HG03558 (cell line): Measurements from ENCODE around the gene GLI3.

Experiments
- ATAC-seq: cut with Tn5 transposase; IDR thresholded peaks from one replicate; pipeline ENCODE4 v1.9.1; 2021; ENCODE audit warnings: moderate number of reproducible peaks; ENCODE audit not compliant: unreplicated experiment; ENCODE audit errors: extremely low read depth

Gene GLI3

DNA sequence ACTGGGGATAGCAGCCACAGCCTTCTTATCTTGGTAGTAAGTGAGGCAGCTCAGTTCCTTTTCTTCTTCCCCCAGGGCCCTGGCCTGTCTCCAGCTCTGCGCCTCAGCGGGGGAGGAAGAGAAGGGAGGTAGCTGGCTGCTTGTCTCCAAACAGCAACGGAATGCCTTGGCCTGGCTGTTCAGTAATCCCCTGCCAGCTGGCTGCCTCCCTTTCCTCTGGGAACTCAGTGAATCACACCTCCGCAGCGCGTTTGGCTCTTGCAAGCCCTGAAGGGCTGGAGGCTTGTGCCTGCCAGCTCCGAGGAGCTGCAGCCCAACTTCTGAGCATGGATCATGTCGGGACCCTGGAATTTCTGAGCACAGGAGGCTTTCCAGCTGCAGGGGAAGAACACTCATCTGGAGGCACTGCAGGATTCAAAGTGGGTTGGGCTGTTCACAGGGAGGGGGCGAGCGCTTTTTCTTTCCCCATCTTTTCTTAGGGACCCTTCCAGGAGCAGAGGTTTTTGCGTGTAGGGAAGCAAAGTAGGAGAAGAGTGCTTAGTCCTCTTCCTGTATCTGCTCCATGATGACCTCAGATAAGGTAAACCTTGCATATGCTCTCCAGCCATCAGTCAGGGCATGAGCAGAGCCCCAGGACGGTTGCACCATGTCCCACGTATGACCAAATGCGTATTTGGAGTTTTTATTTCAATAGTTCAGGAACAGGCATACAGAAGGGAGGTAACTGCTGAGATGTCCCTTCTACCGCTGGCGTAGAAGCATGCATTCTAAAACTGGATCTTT lies 280.9 kb downstream of the GLI3 start:
- ATAC-seq: no peak

DNA sequence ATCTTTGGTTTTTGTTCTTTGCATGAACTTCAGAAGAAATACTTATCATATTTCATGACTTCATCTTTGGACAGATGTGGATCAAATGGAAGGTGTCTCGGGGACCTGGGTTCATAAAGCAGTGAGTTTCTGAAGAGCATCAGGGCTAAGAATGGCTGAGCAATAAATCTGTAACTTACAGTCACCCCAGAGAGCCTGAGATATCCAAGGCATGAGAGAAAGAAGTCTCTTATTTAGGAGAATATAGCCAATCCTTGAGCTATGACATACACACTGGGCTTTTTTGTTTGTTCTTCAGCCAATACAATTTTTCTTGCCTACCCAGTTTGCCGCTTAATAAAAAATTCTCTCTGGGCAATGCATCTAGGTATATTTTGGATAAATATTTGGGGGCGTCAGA lies 281.6 kb downstream of the GLI3 start:
- no peak for ATAC-seq

GRCh38 chr7:41954976-41955375 lies 282.0 kb downstream of the GLI3 start:
- ATAC-seq: no peak

DNA sequence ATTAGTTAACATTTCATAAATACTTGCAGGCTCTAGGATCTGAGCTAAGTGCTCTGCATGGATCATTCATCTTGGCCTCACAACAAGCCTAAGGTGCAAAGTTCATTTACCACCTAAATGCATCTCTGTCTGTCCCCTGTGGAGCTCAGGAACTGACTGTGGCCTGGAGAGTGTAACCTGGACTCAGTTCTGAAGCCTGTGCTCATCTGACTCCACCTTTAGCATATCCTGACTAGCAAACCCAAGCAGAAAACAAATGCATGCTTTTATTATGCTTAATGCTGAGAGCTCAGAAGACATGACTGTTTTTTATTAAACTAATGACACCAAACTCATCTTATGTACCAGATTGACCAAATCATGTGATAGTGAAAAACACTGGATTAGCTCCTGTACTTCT lies 288.5 kb downstream of the GLI3 start:
- ATAC-seq: no peak

DNA sequence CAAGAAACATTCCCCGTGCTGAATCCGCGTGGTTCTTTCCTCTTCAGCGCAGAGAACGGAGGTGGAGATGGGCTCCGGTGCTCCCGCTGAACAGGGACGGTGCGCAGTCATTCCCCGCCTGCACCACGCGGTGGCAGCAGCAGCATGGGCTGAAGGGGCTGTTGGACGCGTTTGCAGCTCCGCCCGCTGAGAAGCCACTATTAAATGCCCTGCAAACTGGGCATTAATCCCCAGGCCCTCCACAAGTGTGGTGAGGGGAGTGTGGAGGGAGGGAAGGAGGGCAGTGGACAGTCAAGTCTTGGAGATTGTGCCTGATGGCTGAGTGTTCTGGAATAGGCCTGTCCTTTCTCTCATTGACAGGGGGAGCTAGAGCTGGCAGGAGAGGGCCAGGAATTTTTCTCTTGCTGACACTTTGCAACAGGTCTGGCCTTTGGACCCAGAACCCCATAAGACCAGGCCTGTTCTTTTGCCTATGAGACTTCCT lies 293.9 kb downstream of the GLI3 start:
- ATAC-seq: no peak

- ATAC-seq: no peak
These were observed 294.4 kb downstream of the GLI3 start for GRCh38 chr7:41942468-41943093.

- peak; percentile 82 for ATAC-seq
These were observed 296.2 kb downstream of the GLI3 start for GRCh38 chr7:41940760-41941343.

DNA sequence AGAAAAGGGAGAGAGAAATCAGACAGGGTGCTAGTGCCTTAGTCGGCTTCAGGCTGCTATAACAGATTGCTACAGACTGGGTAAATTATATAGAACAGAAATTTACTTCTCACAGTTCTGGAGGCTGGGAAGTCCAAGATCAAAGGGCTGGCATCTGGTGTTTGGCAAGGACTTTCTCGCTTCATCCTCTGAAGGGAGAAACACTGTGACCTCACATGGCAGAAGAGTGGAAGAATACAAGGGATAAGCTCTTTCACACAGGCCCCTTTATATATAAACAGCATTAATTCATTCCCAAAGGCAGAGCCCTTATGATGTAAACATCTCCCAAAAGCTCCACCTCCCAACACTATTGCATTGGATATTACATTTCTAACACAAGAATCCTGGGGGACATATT lies 298.6 kb downstream of the GLI3 start:
- ATAC-seq: no peak

DNA sequence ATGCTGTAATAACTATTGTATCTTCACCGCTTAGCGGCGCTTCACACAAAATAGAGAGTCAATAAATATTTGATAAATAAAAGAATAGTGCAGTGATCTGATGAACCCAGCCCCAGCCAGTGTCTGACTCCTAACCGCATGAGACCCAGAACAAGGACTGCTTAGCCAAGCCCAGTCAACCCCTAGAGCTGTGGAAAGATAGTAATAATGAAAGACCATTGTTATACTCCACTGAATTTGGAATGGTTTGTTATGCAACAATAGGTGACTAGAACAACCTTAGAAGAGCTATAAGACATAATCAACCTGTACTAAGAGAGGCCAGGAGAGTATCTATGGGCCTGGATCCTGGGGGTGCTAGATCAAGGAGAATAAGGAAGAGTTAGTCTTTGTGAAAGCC lies 303.6 kb downstream of the GLI3 start:
- no peak for ATAC-seq

GRCh38 chr7:41931263-41931646 lies 305.8 kb downstream of the GLI3 start:
- ATAC-seq: no peak

DNA sequence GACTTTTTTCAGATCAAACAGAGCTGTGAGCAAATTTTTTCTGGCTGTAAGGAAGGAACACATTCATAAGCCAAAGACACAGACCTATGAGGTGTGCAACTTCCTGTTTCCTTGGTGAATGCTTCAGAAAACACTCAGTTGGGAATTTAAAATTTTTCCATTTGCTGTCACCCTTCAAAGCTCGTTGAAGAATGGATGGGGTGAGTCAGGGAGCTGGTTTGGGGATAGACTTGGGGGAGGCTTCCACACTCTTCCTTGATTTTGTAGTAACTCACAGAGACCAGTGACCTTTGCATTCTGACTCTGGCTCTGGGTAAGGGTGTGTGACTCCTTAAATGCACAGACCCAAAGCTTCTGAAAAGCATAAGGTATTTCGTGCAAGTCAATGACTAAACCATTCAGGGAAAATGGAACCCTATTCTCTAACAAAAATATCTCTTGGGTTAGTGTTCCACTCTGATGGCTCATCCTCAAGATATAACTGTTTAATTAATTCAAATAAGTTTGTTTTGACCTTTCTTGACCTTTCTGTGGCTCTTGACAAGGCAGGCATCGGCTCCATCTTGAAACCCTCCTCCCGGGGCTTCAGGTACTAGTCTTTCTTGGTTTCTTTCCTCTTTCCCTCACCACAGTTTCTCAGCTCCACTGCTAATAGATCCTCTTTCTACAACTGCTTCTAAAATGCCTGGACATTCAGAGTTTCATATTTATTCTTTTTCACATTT lies 306.3 kb downstream of the GLI3 start:
- no peak for ATAC-seq

DNA sequence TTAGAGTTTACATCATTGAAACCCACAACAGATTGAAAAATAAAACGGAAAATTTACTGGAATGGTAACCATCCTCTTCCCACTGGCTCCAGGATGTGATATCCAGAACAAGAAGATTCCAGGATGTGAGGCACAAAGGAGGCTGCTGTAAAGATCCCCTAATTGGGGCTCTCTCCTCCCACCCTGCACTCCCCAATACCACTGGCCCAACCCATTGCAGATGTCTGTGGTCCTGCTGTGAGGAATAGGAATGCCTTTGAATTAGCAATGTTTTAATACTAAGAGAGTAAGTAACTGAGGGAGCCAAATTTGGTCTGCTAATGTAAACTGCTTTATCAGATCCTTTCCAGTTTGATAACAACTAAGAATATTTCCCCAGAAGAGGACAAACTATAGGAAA lies 308.2 kb downstream of the GLI3 start:
- ATAC-seq: no peak

- no peak for ATAC-seq
These were observed 308.8 kb downstream of the GLI3 start for GRCh38 chr7:41928166-41928565.

GRCh38 chr7:41927380-41927779 lies 309.6 kb downstream of the GLI3 start:
- no peak for ATAC-seq

DNA sequence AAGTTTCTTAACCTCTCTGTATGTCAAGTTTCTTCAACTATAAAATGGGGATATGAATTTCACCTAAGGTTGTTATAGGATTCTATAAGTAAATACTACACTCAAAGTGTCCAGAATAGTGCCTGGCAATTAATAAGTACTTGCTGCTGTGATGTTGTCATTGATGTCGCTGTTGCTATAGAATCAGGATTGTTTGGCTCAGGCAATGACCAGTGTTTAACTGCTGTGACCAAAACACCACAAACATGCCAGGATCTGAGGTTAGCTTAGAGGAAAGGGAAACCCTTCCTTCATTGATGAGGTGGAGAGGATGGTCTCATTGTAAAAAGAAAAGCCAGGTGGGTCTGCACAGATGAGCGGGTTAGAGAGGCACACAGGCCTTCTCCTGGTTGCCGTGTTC lies 311.1 kb downstream of the GLI3 start:
- ATAC-seq: no peak

- ATAC-seq: no peak
These were observed 312.2 kb downstream of the GLI3 start for GRCh38 chr7:41924796-41925195.

DNA sequence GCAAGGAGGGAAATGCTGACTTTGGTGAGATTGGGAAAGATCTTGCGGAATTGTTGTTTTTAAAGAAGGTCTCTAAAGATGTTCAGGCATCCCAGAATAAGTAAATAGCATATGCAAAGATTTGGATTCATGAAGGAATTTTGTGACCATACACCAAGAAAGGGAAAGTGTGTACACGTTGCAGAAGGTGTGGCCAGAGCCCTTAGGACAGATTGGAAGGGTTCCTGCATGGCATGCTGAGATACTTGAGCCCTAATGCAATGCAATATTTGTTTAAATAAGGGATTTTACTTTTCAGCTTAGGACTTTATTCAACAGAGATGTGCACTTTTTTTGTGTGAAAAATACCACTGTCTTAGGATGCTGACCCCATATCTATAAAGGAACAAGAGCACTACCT lies 314.6 kb downstream of the GLI3 start:
- no peak for ATAC-seq

DNA sequence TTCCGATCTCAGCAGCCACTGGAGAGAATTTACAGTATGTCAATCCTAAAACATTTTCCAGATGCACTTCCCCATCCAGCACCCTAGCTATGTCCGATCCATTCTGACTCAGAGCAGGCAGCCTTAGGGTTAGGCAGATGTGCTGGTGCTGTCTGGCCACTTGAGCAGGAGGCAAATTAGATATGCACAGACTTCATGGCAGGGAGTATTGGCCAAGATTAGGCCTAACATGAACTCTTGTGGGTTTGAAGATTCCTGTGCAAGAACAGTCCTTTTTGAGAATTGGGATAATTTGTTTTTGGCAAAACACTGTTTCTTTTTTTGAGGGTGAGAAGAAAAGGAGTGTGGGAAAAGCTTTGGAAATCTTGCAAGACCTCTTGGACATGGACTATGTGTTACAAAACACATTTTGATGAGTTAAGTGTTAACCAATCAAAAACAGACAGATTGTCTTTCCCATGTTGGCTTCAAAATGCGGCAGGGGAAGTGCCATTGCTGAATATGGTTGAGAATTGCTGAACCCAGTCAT lies 315.5 kb downstream of the GLI3 start:
- ATAC-seq: no peak

DNA sequence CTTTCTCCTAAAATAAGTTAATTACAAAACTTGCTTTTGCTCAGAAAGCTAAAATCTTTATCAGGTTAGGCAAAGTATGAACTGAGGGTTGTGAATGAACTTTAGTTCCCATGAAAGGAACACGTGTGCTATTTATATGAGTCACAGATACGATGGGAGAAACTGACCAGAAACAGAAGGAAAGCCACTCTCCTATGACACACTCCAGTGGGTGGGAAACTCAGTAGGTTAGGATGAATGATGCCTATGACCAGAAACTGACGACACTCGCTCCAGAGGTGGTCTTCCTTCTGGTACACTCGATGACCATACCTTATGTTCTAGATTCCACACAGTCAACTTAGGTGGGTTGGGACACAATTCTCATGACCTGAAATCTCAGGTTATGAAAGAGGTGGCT lies 318.4 kb downstream of the GLI3 start:
- no peak for ATAC-seq

DNA sequence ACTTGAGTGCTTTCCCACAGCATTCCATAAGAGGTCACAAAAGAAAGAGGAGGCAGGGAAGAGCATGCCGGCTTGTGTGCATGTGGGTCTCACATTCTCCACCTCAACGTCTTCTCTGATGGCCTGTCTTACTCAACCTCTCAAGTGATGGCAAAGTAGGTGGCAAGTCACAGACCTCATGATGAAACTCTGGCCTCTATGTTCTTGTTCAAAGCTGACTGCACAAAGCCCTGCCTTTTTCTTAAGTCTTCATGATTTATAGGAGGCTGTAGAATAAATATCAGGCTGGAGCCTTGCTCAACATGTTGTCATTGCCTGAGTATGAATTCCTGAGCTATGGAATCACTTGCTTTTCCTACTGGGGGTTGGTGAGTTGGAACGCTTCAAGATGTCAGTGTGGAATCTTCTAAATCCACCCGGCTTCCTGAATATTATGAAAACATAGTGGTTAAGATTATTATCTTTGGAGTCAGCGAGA lies 320.5 kb downstream of the GLI3 start:
- no peak for ATAC-seq

DNA sequence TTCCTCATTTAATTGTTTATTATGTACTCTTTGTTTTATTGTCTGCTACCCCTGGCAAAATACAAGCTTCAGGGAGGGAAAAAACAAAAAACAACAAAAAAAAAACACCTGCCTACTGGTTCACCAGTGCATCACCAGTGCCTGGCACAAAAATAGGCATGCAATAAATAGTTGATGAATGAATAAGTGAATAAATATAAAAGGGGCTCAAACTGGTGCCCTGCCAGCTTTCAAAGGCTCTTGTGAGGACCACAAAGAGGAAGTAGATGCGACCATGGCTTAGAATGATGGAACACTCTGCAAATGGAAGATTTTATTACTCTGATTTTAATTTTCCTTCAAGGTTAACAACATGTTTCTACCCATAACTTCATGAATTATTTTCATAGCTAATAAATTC lies 321.1 kb downstream of the GLI3 start:
- ATAC-seq: no peak
